HG03060 (cell line): ENCODE data around the gene PSAT1.
"Not testable (repeated sequence)": the region's sequence is repeated elsewhere in the genome, so short reads cannot be mapped to it uniquely, and the experiment has no call there.

ENCODE experiments used
- ATAC-seq: cut with Tn5 transposase; IDR thresholded peaks from one replicate; pipeline ENCODE4 v1.9.1; 2021; ENCODE audit warnings: low read depth, moderate number of reproducible peaks; ENCODE audit not compliant: unreplicated experiment

PSAT1 gene

DNA sequence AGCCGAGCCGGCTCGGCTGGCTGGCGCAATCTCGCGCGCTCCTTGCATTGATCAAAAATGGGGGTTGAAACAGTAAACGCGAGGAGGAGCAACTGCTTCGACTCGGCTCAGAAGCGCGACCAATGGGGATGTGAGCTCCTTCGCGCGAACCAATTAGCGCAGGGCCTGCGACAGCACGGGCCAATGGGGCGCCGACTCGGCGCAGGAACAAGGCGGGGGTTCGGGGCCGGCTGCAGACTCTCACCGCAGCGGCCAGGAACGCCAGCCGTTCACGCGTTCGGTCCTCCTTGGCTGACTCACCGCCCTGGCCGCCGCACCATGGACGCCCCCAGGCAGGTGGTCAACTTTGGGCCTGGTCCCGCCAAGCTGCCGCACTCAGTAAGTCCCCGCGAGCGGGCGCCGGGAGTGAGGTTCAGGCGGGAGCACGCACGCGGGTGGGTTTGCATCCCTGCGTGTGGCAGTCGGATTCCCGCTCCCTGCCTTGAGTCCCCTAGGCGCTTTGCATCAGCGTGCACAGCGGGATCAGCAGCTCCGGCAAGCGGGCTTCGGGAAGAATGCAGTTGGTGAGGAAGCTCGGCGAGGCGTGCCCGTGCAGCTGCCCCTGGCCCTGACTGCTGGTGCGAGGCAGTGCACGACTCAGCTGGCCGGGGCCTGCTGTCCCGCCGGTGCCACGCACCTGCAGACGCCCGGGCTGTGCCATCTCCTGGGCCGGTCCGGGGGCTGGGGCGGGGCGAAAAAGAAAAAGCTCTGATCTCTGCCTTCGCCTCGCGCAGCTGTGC is at the start of gene PSAT1:
Gene PSAT1, plus strand, starts transcription at position 233 of the 779 bp plus-strand sequence. Its CDS starts 86 bp downstream, at position 319.
- peak; percentile 98 for ATAC-seq

GRCh38 chr9:78248635-78249034 is 48.3 kb upstream of the PSAT1 start:
- no peak for ATAC-seq

- no peak for ATAC-seq
Observed at GRCh38 chr9:78249542-78249941, 47.4 kb upstream of the PSAT1 start.

DNA sequence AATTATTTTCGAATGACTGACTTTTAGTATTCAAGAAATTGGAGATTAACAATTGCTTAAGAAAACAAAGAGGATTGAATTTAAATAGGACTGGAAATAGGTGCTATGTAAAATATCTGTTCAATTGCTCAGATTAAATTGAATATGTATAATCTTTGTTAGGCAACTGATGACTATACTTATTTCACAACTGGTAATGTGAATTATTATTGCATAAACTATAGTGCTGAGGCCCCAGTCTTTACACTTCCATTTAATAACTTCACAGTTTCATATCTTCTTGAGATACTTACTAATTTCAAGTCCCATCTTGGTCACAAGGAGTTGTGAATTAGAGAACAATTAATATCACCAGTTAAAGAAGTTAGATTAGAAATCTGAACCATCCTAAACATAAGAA is 44.3 kb upstream of the PSAT1 start:
- no peak for ATAC-seq

DNA sequence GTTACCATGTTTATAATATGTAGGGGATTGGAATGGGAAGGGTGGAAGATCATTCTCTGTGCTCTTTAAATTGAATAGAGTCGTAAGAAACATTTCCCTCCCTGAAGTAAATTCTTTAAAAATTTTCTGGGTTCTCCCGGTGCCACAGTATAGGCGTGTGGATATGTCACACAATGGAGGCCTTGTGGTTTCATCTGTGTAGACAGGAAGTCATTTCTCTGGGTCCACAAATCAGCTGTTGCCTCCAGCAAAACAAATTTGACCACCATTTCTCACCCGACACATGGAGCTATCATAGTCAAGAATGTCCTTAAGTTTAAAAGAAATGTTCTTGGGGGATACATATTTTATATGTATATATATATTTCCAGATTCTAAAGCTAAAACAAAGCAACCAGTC is 43.6 kb upstream of the PSAT1 start:
- ATAC-seq = no peak

- no peak for ATAC-seq
Observed at GRCh38 chr9:78261403-78262001, 35.4 kb upstream of the PSAT1 start.

GRCh38 chr9:78262655-78263054 is 34.3 kb upstream of the PSAT1 start:
- no peak for ATAC-seq

GRCh38 chr9:78267889-78268288 is 29.0 kb upstream of the PSAT1 start:
- ATAC-seq = no peak

DNA sequence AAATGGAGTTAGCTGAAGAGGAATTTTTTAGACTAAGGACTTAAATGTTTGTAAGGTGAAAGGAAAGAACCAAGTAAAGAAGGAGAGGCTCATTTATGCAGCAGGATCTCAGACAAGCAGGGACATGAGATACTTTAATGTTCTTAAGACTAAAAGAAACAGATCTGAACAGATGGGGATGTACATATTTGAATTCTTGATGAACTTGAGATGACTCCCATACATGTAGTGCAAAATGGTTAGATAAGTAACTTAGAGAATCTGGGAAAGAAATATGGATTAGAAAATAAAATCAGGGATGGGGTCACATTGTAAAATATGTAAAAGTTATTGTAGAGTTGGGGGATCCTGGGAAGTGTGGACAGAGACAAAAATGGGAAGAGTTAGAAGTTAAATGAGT is 27.1 kb upstream of the PSAT1 start:
- no peak for ATAC-seq

- ATAC-seq = no peak
Observed at GRCh38 chr9:78272307-78272706, 24.6 kb upstream of the PSAT1 start.

DNA sequence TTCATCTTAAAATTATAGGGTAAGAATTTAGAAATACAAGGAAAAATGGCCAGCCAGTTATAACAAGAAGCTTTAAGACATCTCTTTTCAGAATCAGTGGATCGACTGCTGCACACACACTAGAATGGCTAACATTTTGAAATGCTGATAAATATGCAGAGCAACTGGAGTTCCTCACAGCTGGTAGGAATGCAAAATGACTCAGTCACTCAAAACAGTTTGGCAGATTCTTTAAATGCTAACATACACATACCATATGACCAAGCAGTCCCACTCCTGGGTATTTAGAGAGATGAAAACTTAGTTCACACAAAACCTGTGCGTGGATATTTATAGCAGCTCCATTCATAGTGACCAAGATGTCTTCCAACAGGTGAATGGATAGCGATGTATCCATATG is 23.2 kb upstream of the PSAT1 start:
- no peak for ATAC-seq

GRCh38 chr9:78278177-78278777 is 18.6 kb upstream of the PSAT1 start:
- no peak for ATAC-seq

DNA sequence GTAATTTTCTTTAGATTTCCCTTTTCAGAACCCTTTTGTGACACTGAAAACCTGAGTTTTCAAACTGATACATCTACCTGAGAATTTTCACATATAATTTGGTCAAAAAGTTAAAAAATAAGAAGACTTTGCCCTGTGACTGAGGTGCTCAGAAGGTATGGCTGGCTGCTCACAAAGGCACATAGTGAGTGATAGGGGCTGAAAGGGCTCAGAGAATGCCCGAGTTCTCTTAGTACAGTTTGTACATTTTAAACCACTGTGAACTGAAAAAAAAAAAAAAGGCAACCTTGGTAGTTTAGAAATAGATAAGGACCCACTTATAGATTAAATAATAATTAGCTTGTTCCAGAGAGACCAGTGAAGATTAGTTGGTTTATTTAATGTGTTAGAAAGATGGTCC is 18.1 kb upstream of the PSAT1 start:
- ATAC-seq = no peak

DNA sequence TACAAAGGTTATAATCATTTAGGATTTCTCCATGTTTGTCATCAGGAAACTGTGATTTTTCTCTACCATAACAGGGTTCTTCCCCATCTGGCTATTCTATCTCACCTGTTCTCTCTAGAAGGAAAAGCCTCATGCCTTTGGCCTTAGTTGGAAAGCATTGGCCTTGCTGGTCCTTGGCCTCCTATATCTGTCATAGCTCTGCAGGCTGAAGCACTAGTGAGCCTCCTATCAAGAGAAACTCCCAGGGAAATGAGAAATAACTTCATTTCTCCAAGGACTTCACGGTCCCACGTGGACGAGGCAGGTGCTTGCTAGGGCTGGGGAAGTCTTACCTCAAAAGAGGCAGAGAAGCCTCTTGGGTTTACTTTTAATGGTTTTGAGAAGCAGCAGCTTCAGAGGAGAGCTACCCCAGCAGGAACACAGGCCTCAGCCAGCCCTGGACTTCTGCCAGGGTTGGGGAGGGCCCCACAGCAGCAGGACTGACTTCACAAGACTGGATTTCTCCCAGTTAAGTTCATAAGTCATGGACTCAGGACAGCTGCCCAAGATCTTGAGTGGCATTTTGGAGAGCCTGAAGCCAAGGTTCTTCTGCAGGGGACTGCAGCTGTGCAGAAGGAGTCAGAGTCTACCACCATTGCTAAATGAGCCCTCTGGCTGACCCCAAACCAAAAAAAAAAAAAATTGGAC is 15.8 kb upstream of the PSAT1 start:
- ATAC-seq = no peak

- not testable (repeated sequence) for ATAC-seq
Observed at GRCh38 chr9:78284181-78284580, 12.7 kb upstream of the PSAT1 start.

- no peak for ATAC-seq
Observed at GRCh38 chr9:78286125-78286524, 10.8 kb upstream of the PSAT1 start.

DNA sequence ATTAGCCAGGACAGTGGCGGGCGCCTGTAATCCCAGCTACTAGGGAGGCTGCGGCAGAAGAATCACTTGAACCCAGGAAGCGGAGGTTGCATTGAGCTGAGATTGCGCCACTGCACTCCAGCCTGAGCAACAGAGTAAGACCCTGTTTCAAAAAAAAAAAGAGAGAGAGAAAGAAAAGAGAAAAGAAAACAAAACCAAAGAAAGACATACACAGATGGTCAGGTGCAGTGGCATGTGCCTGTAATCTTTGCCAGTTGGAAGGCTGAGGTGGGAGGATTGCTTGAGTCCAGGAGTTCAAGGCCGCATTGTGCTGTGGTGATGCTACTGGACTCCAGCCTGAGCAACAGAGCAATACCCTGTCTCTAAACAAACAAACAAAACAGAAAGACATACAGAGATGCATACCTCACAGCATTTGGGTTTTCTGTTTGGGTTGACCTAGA is 10.0 kb upstream of the PSAT1 start:
- ATAC-seq = no peak

- no peak for ATAC-seq
Observed at GRCh38 chr9:78288214-78288892, 8.6 kb upstream of the PSAT1 start.

- ATAC-seq = no peak
Observed at GRCh38 chr9:78289474-78289873, 7.5 kb upstream of the PSAT1 start.

- no peak for ATAC-seq
Observed at GRCh38 chr9:78291240-78291925, 5.5 kb upstream of the PSAT1 start.
